Fibroblast of lung (primary cell): ENCODE data around the gene TMC2. TPM values are rescaled to one million over a fixed set of nuclear protein-coding genes. Genes with fewer than 3 reads are reported as not detected.
A peak's percentile ranks its signal among the peaks of the same experiment; 100 is the strongest.

Source experiments
- DNase-seq, 2 donors: peaks; one replicate each; pipeline versions ENCODE4 v3.0.0 to v3.0.0-alpha.2; 2010; ENCODE audit warnings: low read depth in 2 of 2
- H2AFZ ChIP-seq: 2 replicates; pipeline ENCODE4 v1.5.1; 2012; ENCODE audit warnings: low read length, control low read depth, inconsistent platforms
- H3K27ac ChIP-seq: 2 replicates; pipeline ENCODE4 v1.5.1; 2011; ENCODE audit warnings: low read length, control low read depth; ENCODE audit not compliant: insufficient read depth
- H3K27me3 ChIP-seq: 2 replicates; pipeline ENCODE4 v1.5.1; 2011; ENCODE audit warnings: mild to moderate bottlenecking, low read length; ENCODE audit not compliant: control insufficient read depth, insufficient read depth
- H3K36me3 ChIP-seq: 2 replicates; pipeline ENCODE4 v1.5.1; 2011; ENCODE audit warnings: low read length; ENCODE audit not compliant: control insufficient read depth, insufficient read depth
- H3K4me1 ChIP-seq: 2 replicates; pipeline ENCODE4 v1.5.1; 2011; ENCODE audit warnings: low read length; ENCODE audit not compliant: control insufficient read depth, insufficient read depth; ENCODE audit errors: extremely low read depth
- H3K4me2 ChIP-seq: 2 replicates; pipeline ENCODE4 v1.5.1; 2011; ENCODE audit warnings: low read length, control low read depth; ENCODE audit not compliant: insufficient read depth; ENCODE audit errors: extremely low read depth
- H3K4me3 ChIP-seq, 4 experiments: fragments of 200-600 bp in 1 of 4; sonication (generic) in 1 of 4; replicated peaks in 1 of 4; 2 replicates each; pipeline ENCODE4 v1.5.1; 2011 to 2016; ENCODE audit warnings: low read length in 4 of 4, low read depth in 3 of 4, mild to moderate bottlenecking in 3 of 4, control low read depth in 2 of 4, inconsistent platforms in 1 of 4, mixed read lengths in 1 of 4; ENCODE audit not compliant: insufficient read depth in 1 of 4; ENCODE audit errors: control extremely low read depth in 1 of 4
- H3K79me2 ChIP-seq: 2 replicates; pipeline ENCODE4 v1.5.1; 2012; ENCODE audit warnings: mild to moderate bottlenecking, low read length, inconsistent platforms; ENCODE audit not compliant: control insufficient read depth, insufficient read depth
- H3K9ac ChIP-seq: 2 replicates; pipeline ENCODE4 v1.5.1; 2011; ENCODE audit warnings: mild to moderate bottlenecking, low read length, control low read depth; ENCODE audit not compliant: insufficient read depth
- H3K9me3 ChIP-seq: 2 replicates; pipeline ENCODE4 v1.5.1; 2012; ENCODE audit warnings: low read depth, low read length; ENCODE audit not compliant: control insufficient read depth, insufficient read depth
- H4K20me1 ChIP-seq: 2 replicates; pipeline ENCODE4 v1.5.1; 2011; ENCODE audit warnings: low read length; ENCODE audit not compliant: control insufficient read depth, insufficient read depth; ENCODE audit errors: extremely low read depth
- EZH2 ChIP-seq: IDR thresholded peaks from 2 replicates; pipeline ENCODE4 v1.5.1; 2012; ENCODE audit warnings: low read length, control low read depth, mild to moderate bottlenecking; ENCODE audit errors: missing control alignments
- polyA plus RNA-seq, 2 donors: library from polyadenylated mRNA; depleted of rRNA in 1 of 2; stranded (reverse) in 1 of 2; unstranded in 1 of 2; fragments of >200 nt; gene quantifications; 2 replicates each; pipeline ENCODE4 v1.2.1, GENCODE V29; 2011 to 2012; ENCODE audit warnings: missing spikeins in 1 of 2
- total RNA-seq: library from RNA; depleted of rRNA; stranded (reverse); fragments of >200 nt; gene quantifications from 2 replicates; pipeline ENCODE4 v1.2.1, GENCODE V29; 2014
- TF ChIP-seq, protein P1 (sequence below), 2 donors: IDR thresholded peaks in 1 of 2; conservative IDR thresholded peaks in 1 of 2; 1 replicate in 1 of 2; 2 replicates in 1 of 2; pipeline ENCODE4 v1.5.1; 2011 to 2012; ENCODE audit warnings: low read length in 2 of 2, control low read depth in 1 of 2, inconsistent platforms in 1 of 2, low read depth in 1 of 2, mild to moderate bottlenecking in 1 of 2

TMC2 gene
- total and polyA plus RNA-seq, 2 donors (not counting 1 experiment from before 2014, with no cell fraction given), result under 0.01 TPM; not detected in 1

- no peak overlapping the region for H3K4me3 ChIP-seq
- H3K4me2 ChIP-seq, result no peak overlapping the region
- no peaks in the 10 kb centered on the region for H3K36me3 ChIP-seq
- no peak overlapping the region for H3K9ac ChIP-seq
- H3K9me3 ChIP-seq, result no peaks in the 10 kb centered on the region
- H4K20me1 ChIP-seq, result no peaks in the 10 kb centered on the region
- H3K27ac ChIP-seq, result no peak overlapping the region
- peaks cover 3% of the 10 kb centered on the region for H3K27me3 ChIP-seq
- no peaks in the 10 kb centered on the region for H3K4me1 ChIP-seq
- DNase-seq, result no peak
- no peak overlapping the region for H2AFZ ChIP-seq
- no peak for TF ChIP-seq EZH2
- TF ChIP-seq, protein P1, sequence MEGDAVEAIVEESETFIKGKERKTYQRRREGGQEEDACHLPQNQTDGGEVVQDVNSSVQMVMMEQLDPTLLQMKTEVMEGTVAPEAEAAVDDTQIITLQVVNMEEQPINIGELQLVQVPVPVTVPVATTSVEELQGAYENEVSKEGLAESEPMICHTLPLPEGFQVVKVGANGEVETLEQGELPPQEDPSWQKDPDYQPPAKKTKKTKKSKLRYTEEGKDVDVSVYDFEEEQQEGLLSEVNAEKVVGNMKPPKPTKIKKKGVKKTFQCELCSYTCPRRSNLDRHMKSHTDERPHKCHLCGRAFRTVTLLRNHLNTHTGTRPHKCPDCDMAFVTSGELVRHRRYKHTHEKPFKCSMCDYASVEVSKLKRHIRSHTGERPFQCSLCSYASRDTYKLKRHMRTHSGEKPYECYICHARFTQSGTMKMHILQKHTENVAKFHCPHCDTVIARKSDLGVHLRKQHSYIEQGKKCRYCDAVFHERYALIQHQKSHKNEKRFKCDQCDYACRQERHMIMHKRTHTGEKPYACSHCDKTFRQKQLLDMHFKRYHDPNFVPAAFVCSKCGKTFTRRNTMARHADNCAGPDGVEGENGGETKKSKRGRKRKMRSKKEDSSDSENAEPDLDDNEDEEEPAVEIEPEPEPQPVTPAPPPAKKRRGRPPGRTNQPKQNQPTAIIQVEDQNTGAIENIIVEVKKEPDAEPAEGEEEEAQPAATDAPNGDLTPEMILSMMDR (conservative IDR thresholded peaks at IDR 0.05 in 1 of 2, IDR thresholded peaks at IDR 0.05 in 1 of 2; ENCODE audit: low read depth in 1 of 2, low read length in 2 of 2), result no peak
- no peaks in the 10 kb centered on the region for H3K79me2 ChIP-seq
Observed at GRCh38 chr20:2625062-2625461, 88.7 kb downstream of the TMC2 start.

DNA sequence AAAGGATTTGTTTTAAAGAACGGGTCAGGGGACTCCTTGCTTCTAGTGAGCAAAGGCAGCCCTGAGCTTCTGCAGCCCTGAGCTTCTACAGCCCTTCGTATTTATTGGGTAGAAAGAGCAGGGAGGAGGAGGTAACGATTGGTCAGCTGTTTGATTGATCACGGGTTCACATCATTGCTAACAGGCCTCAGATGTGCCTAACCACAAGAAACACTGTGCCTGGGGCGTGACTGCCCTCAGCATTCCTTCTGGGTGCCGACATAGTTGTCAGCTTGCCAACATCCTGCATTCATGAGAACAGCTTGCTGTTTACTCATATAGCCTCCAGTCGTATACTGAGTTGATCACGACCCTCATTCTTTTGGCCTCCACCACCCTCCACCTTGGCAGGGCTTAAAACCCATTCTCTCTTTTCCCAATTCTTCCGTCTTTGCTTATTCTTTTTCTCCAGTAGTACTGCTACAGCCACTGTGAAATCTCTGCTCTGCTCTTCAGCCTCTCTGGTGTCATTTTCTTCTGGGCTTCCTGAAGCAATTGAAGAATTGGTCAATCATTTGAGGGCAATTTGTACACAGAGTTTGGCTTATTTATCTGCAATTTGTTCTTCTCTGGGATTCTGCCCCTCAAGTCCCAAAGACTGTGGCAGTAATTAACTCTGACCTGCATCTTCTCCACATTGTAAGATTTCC, 90.6 kb downstream of the TMC2 start:
- Histone ChIP-seq H3K27me3 (peaks cover 3% of the 10 kb centered on the region), H3K9ac (no peak overlapping the region), H4K20me1 (no peaks in the 10 kb centered on the region), H3K27ac (no peak overlapping the region), H3K9me3 (no peaks in the 10 kb centered on the region), H3K4me2 (no peak overlapping the region), H2AFZ (no peak overlapping the region), H3K4me3 (no peak overlapping the region), H3K36me3 (no peaks in the 10 kb centered on the region), H3K79me2 (no peaks in the 10 kb centered on the region), H3K4me1 (no peaks in the 10 kb centered on the region)
- TF ChIP-seq, protein P1 (conservative IDR thresholded peaks at IDR 0.05 in 1 of 2, IDR thresholded peaks at IDR 0.05 in 1 of 2; ENCODE audit: low read depth in 1 of 2, low read length in 2 of 2), result no peak
- no peak for TF ChIP-seq EZH2
- DNase-seq, result peak; percentile 54 to 73

DNA sequence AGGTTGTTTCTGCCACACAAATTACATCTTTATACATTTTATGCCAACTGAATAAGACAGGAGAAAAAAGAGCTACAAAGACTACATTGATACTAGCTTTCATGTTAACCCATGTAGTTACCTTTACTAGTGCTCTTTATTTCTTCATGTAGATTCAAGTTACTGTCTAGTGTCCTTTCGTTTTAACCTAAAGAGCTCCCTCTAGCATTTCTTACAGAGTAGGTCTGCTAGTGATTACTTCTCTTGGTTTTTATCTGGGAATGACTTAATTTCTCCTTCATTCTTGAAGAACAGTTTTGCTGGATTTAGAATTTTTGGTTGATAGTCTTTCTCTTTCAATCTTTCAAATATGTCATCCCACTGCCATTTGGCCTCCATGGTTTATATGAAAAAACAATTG, 94.9 kb downstream of the TMC2 start:
- H3K27ac ChIP-seq, result no peak overlapping the region
- no peaks in the 10 kb centered on the region for H3K79me2 ChIP-seq
- peaks cover 6% of the 10 kb centered on the region for H3K27me3 ChIP-seq
- no peak overlapping the region for H3K9ac ChIP-seq
- H3K36me3 ChIP-seq, result no peaks in the 10 kb centered on the region
- H3K4me2 ChIP-seq, result no peak overlapping the region
- H3K4me1 ChIP-seq, result no peaks in the 10 kb centered on the region
- no peak overlapping the region for H3K4me3 ChIP-seq
- H4K20me1 ChIP-seq, result no peaks in the 10 kb centered on the region
- TF ChIP-seq EZH2, result no peak
- TF ChIP-seq, protein P1 (conservative IDR thresholded peaks at IDR 0.05 in 1 of 2, IDR thresholded peaks at IDR 0.05 in 1 of 2; ENCODE audit: low read depth in 1 of 2, low read length in 2 of 2), result no peak
- DNase-seq, result peak in 1 of 2 donors; percentile 12
- H2AFZ ChIP-seq, result no peak overlapping the region
- no peaks in the 10 kb centered on the region for H3K9me3 ChIP-seq
